ENCODE data around the gene DBN1.

DNA sequence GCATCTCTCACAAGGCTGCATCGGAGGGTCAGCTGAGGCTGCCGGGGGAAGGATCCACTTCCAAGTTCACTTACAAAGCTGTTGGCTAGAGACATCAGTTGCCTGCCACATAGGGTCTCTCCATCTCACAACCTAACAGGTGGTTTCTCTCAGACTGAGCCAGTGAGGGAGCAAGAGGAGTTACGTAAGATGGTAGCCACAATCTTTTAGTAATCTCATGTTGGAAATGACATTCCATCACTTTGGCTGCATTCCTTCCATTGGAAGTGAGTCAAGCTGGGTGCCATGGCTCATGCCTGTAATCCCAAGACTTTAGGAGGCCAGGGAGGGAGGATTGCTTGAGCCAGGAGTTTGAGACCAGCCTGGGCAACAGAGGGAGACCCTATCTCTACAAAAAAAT, 54.4 kb downstream of the DBN1 start:
- TF ChIP-seq, protein P1, sequence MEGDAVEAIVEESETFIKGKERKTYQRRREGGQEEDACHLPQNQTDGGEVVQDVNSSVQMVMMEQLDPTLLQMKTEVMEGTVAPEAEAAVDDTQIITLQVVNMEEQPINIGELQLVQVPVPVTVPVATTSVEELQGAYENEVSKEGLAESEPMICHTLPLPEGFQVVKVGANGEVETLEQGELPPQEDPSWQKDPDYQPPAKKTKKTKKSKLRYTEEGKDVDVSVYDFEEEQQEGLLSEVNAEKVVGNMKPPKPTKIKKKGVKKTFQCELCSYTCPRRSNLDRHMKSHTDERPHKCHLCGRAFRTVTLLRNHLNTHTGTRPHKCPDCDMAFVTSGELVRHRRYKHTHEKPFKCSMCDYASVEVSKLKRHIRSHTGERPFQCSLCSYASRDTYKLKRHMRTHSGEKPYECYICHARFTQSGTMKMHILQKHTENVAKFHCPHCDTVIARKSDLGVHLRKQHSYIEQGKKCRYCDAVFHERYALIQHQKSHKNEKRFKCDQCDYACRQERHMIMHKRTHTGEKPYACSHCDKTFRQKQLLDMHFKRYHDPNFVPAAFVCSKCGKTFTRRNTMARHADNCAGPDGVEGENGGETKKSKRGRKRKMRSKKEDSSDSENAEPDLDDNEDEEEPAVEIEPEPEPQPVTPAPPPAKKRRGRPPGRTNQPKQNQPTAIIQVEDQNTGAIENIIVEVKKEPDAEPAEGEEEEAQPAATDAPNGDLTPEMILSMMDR (IDR thresholded peaks at IDR 0.05; ENCODE audit: low read depth, low read length): no peak
- no peak for TF ChIP-seq MYC (IDR thresholded peaks at IDR 0.05; ENCODE audit: low read depth, low read length)
- TF ChIP-seq POLR2A (IDR thresholded peaks at IDR 0.05; ENCODE audit: extremely low read depth, insufficient read length): no peak
- TF ChIP-seq, protein P2, sequence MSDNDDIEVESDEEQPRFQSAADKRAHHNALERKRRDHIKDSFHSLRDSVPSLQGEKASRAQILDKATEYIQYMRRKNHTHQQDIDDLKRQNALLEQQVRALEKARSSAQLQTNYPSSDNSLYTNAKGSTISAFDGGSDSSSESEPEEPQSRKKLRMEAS (IDR thresholded peaks at IDR 0.05; ENCODE audit: low read depth, low read length): no peak
